PC-3 (cell line): ENCODE results near the gene ANKFN1. TPM values are rescaled to one million over a fixed set of nuclear protein-coding genes. Genes with fewer than 3 reads are reported as not detected.

ENCODE experiments used
- ATAC-seq: fragments of 200-7000 bp; cut with Tn5 transposase; 2 replicates; pipeline ENCODE4 v1.9.1; 2020; ENCODE audit warnings: mild to moderate bottlenecking, moderate library complexity
- BruUV-seq: library from RNA; stranded (reverse); fragments of 400-500 nt; replicated peaks from 2 replicates; lab custom pipeline; 2021; lab: Mats Ljungman, UMichigan
- CTCF ChIA-PET: fragments of 300-600 bp; sonication (Branson Sonifier 250); formaldehyde crosslinking; loops from one replicate; lab custom pipeline; 2022; ENCODE audit warnings: antibody characterized with exemption; lab: Charles Lee
- POLR2A ChIA-PET: fragments of 300-600 bp; sonication (Branson Sonifier 250); formaldehyde crosslinking; loops from one replicate; lab custom pipeline; 2022; ENCODE audit warnings: antibody characterized with exemption; ENCODE audit not compliant: unreplicated experiment; lab: Charles Lee
- DNase-seq: peaks from one replicate; pipeline ENCODE4 v3.0.0-alpha.2; 2015
- H2AFZ ChIP-seq: fragments of 300-600 bp; sonication (generic); 2 replicates; pipeline ENCODE4 v1.6.0; 2016; ENCODE audit warnings: antibody characterized with exemption, low read length
- H3F3A ChIP-seq: fragments of 300-600 bp; sonication (generic); one replicate; pipeline ENCODE4 v1.6.0; 2017; ENCODE audit warnings: antibody characterized with exemption, low read length, control low read depth, mild to moderate bottlenecking; ENCODE audit not compliant: unreplicated experiment
- H3K27ac ChIP-seq: fragments of 300-600 bp; sonication (generic); 2 replicates; pipeline ENCODE4 v1.5.1; 2016; ENCODE audit warnings: mild to moderate bottlenecking, low read length
- H3K27me3 ChIP-seq: fragments of 300-600 bp; sonication (generic); 2 replicates; pipeline ENCODE4 v1.6.1; 2016; ENCODE audit warnings: low read length, mixed read lengths
- H3K36me3 ChIP-seq: fragments of 300-600 bp; sonication (generic); 2 replicates; pipeline ENCODE4 v1.6.1; 2016; ENCODE audit warnings: low read depth, mixed run types, low read length, mixed read lengths
- H3K4me1 ChIP-seq: fragments of 300-600 bp; sonication (generic); 2 replicates; pipeline ENCODE4 v1.5.1; 2016; ENCODE audit warnings: low read length; ENCODE audit not compliant: insufficient read depth
- H3K4me2 ChIP-seq: fragments of 300-600 bp; sonication (generic); 2 replicates; pipeline ENCODE4 v1.6.0; 2016; ENCODE audit warnings: low read length
- H3K4me3 ChIP-seq: fragments of 300-600 bp; sonication (generic); 2 replicates; pipeline ENCODE4 v1.5.1; 2016; ENCODE audit warnings: mild to moderate bottlenecking, low read length, mixed read lengths
- H3K79me2 ChIP-seq: fragments of 300-600 bp; sonication (generic); 2 replicates; pipeline ENCODE4 v1.6.1; 2017; ENCODE audit warnings: low read length, mixed read lengths
- H3K9ac ChIP-seq: fragments of 300-600 bp; sonication (generic); 2 replicates; pipeline ENCODE4 v1.6.0; 2016; ENCODE audit warnings: mild to moderate bottlenecking, low read length
- H3K9me2 ChIP-seq: fragments of 300-600 bp; sonication (generic); replicated peaks from 2 replicates; pipeline ENCODE4 v1.6.1; 2016; ENCODE audit warnings: mixed run types, low read length, mixed read lengths
- H3K9me3 ChIP-seq: fragments of 300-600 bp; sonication (generic); 2 replicates; pipeline ENCODE4 v1.6.1; 2016; ENCODE audit warnings: low read length, mixed read lengths
- H4K20me1 ChIP-seq: fragments of 300-600 bp; sonication (generic); 2 replicates; pipeline ENCODE4 v1.6.1; 2016; ENCODE audit warnings: low read length, mixed read lengths
- CTCF ChIP-seq: fragments of 300-600 bp; sonication (generic); conservative IDR thresholded peaks from 2 replicates; pipeline ENCODE4 v1.5.1; 2017; ENCODE audit warnings: antibody characterized with exemption, low read depth, mild to moderate bottlenecking, low read length
- EZH2 ChIP-seq: fragments of 300-600 bp; sonication (generic); IDR thresholded peaks from one replicate; pipeline ENCODE4 v1.6.1; 2017; ENCODE audit warnings: antibody characterized with exemption, mild to moderate bottlenecking, low read length; ENCODE audit not compliant: unreplicated experiment
- EZH2phosphoT487 ChIP-seq: fragments of 300-600 bp; sonication (generic); IDR thresholded peaks from 2 replicates; pipeline ENCODE4 v1.6.1; 2018; ENCODE audit warnings: mild to moderate bottlenecking, antibody characterized with exemption, low read length, borderline replicate concordance
- intact Hi-C: fragments of 100-400 bp; cut with micrococcal nuclease; formaldehyde crosslinking; loops from 2 replicates; pipeline ENCODE4 v1.9.0; 2023
- total RNA-seq: library from RNA; depleted of rRNA; stranded (reverse); fragments of >200 nt; gene quantifications from 2 replicates; pipeline ENCODE4 v1.2.3, GENCODE V29; 2014

The ANKFN1 gene
- total RNA-seq, 1 experiment from 2014 or later = not detected

- ChIA-PET POLR2A (no interaction called here), CTCF (no interaction called here)
- intact Hi-C loops = no loop called here
- Histone ChIP-seq H3K4me3 (no peak overlapping the region), H2AFZ (no peak overlapping the region), H3K9ac (no peak overlapping the region), H3F3A (no peaks in the 10 kb centered on the region), H3K27ac (no peak overlapping the region), H3K36me3 (no peaks in the 10 kb centered on the region), H3K9me3 (no peaks in the 10 kb centered on the region), H3K27me3 (peaks cover 76% of the 10 kb centered on the region), H3K4me2 (no peak overlapping the region), H3K4me1 (no peaks in the 10 kb centered on the region), H3K79me2 (no peaks in the 10 kb centered on the region), H3K9me2 (no peaks in the 10 kb centered on the region), H4K20me1 (no peaks in the 10 kb centered on the region)
- no peak for TF ChIP-seq CTCF
- TF ChIP-seq EZH2phosphoT487 = no peak
- TF ChIP-seq EZH2 = no peak
- ATAC-seq (no peak), DNase-seq (no peak)
- BruUV-seq = no TSS peak
These were observed 279.2 kb downstream of the ANKFN1 start for GRCh38 chr17:56432443-56432842.

- ChIA-PET POLR2A (no interaction called here), CTCF (no interaction called here)
- DNase-seq (no peak), ATAC-seq (no peak)
- no peaks in the 10 kb centered on the region for H3K9me3 ChIP-seq
- intact Hi-C loops = no loop called here
- no peak overlapping the region for H3K4me2 ChIP-seq
- H3K4me1 ChIP-seq = no peaks in the 10 kb centered on the region
- no peaks in the 10 kb centered on the region for H3K9me2 ChIP-seq
- H3K9ac ChIP-seq = no peak overlapping the region
- BruUV-seq = no TSS peak
- H3K4me3 ChIP-seq = no peak overlapping the region
- no peaks in the 10 kb centered on the region for H3F3A ChIP-seq
- no peak overlapping the region for H2AFZ ChIP-seq
- no peaks in the 10 kb centered on the region for H3K36me3 ChIP-seq
- no peaks in the 10 kb centered on the region for H4K20me1 ChIP-seq
- no peaks in the 10 kb centered on the region for H3K79me2 ChIP-seq
- no peak overlapping the region for H3K27ac ChIP-seq
- H3K27me3 ChIP-seq = peaks cover 81% of the 10 kb centered on the region
- TF ChIP-seq EZH2phosphoT487 = no peak
- no peak for TF ChIP-seq EZH2
- TF ChIP-seq CTCF = no peak
These were observed 281.3 kb downstream of the ANKFN1 start for GRCh38 chr17:56434610-56435009.

- H3F3A ChIP-seq = no peaks in the 10 kb centered on the region
- no peaks in the 10 kb centered on the region for H3K9me2 ChIP-seq
- no peak for ATAC-seq
- intact Hi-C loops = no loop called here
- H3K79me2 ChIP-seq = no peaks in the 10 kb centered on the region
- no peak for DNase-seq
- no peaks in the 10 kb centered on the region for H3K9me3 ChIP-seq
- no peaks in the 10 kb centered on the region for H3K36me3 ChIP-seq
- H3K27ac ChIP-seq = no peak overlapping the region
- no peak overlapping the region for H3K4me3 ChIP-seq
- no peak overlapping the region for H3K4me2 ChIP-seq
- BruUV-seq = no TSS peak
- H2AFZ ChIP-seq = no peak overlapping the region
- H3K4me1 ChIP-seq = no peaks in the 10 kb centered on the region
- ChIA-PET CTCF (interaction anchor here (0.7 kb wide), 1 partner anchor 572 kb away, joined by 4 read pairs; no protein-coding TSS in a partner anchor), POLR2A (no interaction called here)
- TF ChIP-seq EZH2phosphoT487 (no peak), CTCF (no peak), EZH2 (no peak)
- H4K20me1 ChIP-seq = no peaks in the 10 kb centered on the region
- no peak overlapping the region for H3K9ac ChIP-seq
- peaks cover 69% of the 10 kb centered on the region for H3K27me3 ChIP-seq
These were observed 282.9 kb downstream of the ANKFN1 start for GRCh38 chr17:56436142-56436541.
